Dermis microvascular lymphatic vessel endothelial cell (primary cell): ENCODE data around the gene SRCIN1. TPM values are rescaled to one million over a fixed set of nuclear protein-coding genes. Genes with fewer than 3 reads are reported as not detected.

Experiments
- DNase-seq, 2 donors: peaks; one replicate each; pipeline versions ENCODE4 v3.0.0 to v3.0.0-alpha.2; 2010; ENCODE audit warnings: low read depth in 2 of 2
- total RNA-seq: library from RNA; depleted of rRNA; stranded (reverse); fragments of >200 nt; gene quantifications from 2 replicates; pipeline ENCODE4 v1.2.1, GENCODE V29; 2014

SRCIN1 gene
- total RNA-seq, 1 donor from 2014 or later, result under 0.01 TPM

DNA sequence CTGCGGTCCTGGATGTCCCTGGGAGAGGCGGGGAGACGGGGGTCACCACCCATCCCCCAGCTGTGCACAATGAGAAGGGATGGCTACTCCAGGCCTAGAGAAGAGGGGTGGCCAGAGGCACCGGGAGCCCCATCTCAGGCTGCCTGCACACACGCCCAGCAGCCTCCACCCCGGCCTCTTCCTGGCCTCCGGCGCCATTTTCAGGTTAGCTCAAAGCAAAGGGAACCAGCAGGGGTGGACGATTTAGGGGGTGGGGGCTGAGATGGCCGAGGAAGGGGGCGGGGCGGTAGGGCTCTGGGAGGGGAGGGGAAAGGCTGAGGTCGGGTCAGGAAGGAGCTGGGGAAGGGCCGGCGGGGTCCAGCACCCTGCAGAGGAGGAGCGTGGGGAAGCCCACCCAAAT lies 42.8 kb downstream of the SRCIN1 start:
- no peak for DNase-seq

DNA sequence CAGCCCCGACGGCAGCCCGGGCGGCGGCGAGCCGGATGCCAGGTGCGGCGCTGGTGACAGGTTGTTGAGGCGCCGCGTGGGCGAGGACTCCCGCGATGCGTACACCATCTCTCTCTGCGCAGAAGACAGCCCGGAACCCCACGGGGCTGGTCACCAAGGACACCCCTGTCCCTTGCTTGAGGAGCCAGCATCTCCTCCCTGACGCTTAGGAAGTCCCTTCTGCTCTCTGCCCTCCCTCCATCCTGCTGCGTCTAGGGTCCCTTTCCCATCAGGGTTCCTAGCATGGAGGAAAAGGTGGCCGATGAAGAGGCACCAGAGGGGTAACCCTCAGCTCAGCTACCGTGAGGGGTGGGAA lies 43.6 kb downstream of the SRCIN1 start:
- DNase-seq, result no peak

DNA sequence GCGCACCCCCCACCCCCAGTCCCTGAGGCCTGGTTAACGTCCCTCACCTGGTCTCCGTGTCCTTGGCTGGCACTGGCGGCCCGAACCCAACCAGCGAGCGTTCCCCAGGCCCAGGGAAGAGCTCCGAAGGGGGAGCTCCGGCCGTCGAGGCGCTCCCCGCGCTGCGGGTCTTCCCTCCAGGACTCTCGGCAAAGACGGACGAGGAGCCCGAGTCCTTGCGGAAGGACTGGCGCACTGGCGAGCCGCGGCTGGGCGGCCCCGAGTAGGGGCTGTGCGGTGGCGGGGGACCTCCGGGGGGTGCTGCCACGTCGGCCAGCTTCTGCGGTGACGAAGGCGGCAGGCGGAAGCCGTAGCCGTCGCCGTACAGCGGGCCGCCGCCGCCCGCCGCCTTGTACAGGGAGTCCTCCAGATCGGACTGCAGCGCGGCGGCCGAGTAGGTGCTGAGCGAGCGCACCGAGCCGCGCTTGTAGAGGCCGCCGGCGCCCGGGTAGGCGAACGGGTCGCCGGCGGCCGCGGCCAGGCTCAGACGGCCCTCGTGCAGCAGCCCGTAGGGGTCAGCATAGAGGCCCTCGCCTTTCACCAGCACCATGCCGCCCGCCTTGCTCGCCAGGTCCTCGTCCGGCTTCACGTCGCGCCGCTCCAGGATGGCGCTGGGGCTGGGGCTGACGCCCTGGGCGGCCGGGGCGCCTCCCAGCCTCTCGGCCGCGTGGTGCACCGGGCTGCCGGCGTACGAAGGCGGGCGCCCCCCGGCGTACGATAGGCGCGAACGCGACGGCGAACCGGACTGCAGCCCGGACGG lies 44.1 kb downstream of the SRCIN1 start:
- peak in 1 of 2 donors; percentile 11 for DNase-seq

DNA sequence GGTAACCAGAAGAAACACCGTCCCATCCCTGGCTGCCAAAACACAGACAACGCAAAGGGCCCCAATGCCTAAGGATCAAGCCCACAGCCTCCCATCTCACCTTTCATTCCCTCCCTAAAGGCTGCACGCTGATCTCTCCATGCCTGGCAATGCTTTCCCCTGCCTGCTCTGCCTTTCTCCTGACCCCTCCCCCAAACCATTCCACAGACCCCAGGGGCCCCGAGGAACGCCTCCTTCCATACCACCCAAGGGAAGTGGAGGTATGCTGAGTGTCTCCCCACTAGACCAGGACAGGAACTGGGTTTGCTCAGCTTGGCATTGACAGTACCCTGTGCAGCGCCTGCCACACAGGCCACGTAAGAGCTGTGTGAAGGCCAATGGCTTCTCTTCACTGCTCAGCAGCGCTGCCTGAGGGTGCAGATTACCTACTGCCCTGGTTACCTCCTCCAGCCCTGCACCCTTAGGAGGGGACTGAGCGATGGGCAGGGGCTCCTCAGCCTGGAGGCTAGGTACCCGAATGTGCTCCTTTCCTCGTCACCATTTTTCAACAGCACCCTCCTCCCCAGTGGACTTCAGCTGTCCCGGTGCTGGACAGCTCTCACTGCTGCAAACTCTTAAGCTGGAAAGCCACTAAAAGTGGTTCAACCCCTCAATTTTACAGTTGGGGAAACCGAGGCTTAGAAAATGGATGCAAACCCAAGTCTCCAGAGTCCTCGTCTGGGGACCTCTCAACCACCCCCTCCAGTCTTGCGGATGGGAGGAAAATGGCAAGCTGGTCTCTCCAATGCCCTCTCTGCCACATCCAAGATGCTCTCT lies 45.0 kb downstream of the SRCIN1 start:
- peak in 1 of 2 donors; percentile 51 for DNase-seq

DNA sequence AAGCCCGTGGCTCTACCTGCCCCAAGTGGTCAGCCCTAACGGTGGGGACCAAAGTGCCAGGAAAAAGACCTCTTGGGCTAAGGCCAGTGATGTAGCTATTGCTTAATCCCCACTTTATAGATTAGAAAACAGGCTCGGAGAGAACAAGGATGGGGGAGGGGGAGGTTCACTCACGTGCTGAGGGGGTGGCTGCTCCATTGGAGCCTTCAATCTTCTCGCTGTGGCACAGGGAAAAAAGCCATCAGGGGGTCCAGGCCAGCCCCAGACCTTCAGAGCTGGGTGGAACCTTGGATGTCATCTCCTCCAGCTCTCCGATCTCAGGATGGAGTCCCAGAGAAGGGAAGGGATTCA lies 45.9 kb downstream of the SRCIN1 start:
- no peak for DNase-seq

DNA sequence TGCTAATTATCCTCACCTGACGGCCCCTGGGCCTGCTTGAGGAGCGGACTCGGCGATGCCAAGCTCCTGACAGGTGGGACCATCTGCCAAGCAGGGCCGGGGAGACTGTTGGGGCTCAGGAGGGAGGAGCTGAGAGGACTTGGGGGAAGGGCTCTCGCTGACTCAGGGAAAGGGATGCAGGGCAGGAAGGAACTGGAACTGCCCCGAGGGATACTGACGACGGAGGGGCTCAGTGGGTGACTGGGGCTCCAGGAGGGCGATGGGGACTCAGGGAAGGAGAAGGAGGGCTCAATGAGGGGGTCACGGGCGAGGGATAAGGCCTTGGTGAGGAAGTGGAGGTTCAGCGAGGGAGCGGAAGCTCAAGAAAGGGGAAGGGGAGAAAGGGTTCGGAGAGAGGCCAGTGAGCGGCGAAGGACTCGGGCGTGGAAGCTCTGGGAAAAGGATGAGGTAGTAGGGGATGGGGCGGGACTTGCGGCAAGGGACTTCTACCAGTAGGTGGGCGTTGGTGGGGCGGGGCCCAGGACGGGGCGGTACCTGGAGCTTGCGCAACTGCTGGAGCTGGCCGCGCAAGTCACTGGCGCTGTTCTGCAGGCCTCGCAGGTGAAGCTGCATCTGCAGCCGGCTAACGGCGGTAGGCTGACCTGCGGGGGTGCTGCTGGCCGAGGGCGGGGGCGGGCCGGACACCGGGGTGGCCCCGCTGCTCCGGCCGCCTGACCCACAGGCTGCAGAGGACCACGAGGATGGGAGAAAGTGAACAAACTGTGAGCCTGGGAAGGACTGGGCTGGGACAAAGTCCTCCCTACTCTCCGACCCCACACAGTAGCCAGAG lies 46.5 kb downstream of the SRCIN1 start:
- DNase-seq, result peak; percentile 17 to 53

DNA sequence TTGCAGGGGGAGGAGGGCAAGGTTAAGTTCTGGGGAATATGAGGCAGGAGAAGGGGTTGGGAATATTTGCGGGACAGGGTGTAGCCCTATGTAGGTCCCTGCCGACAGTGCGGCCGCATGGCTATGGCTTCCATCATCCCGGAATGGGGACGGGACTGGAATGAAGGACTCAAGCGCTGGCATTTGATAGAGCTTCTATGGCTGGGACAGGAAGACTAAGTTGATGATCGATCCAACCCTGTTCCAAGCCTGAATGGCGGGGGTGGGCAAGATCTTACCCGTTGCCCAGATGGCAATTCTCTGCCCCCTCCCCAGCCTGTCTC lies 47.1 kb downstream of the SRCIN1 start:
- no peak for DNase-seq

DNA sequence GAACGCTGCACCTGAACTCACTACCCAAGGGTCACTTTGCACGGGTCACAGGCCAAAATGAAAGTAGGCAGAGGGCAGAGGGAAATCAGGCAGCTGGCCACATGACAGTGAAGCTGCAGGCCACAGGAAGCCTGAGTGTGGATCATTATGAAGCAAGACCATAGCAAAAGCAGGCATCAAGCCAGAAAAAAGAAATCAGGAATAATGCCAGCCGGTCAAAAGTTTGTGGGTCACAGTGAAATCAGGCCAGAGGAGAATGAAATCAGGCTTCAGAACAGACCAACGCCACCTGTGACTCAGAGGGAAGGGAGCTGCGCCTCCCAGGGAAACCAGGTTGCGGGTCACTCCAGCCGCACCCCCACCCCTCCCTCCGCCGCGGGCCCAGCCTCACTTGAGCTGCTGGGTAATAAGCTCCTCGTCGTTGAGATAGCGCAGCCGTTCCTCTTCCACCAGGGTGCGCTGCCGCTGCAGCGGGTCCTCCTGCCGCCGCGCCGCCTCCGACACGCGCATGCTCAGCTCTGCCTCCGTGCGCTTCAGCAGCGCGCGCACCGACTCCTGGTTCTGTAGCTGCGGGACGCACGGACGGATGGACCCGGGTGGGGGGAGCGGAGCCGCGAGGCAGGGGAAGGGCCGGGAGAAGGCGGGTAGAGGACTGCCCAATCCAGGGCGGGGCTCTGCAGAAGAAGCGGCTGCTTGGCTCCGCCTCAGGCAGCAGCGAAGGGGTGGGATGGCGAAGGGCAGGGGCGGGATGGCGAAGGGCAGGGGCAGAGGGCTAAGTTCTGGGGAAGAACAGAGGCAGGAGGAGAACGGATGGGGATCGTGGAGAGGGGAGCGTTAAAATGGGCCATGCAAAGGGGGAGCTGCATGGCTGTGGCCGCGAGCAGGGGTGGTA lies 47.7 kb downstream of the SRCIN1 start:
- peak; percentile 79 to 89 for DNase-seq

DNA sequence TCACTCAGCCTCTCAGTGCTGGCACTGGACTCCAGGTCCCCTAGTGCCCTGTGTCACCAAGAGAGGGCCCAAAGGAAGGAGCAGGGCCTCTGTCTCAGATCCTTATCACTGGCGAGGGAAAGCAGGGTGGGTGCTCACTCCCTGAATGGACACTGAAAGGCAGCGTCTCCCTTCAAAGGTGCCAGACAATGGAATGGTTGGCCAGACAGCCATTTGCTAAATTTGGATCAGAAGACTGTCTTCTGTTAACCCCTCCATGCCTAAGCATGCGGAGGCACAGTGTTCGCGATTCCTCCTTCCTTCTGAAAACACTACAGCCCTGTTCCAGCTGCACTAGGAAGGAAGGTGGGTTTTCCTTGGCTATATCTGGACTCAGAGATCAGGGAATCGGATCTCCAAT lies 48.4 kb downstream of the SRCIN1 start:
- no peak for DNase-seq

DNA sequence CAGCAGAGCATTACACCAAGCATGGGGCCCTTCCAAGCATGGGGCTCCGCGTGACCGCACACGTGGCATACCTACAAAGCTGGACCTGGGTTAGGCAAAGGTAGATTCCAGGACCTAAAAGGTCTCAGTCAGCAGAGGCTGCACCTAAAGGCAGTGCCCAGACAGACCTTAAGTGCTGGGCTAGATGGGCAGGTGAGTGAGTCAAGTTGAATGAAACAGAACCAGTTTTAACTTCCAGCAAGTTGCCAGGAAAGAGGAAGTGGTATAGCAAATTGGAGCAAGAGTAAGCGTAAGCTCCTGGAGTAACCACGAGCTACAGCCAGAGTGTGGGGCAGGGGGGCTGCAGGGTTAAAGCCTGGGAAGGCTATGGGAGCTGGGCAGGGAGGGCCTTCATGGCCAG lies 49.5 kb downstream of the SRCIN1 start:
- no peak for DNase-seq

DNA sequence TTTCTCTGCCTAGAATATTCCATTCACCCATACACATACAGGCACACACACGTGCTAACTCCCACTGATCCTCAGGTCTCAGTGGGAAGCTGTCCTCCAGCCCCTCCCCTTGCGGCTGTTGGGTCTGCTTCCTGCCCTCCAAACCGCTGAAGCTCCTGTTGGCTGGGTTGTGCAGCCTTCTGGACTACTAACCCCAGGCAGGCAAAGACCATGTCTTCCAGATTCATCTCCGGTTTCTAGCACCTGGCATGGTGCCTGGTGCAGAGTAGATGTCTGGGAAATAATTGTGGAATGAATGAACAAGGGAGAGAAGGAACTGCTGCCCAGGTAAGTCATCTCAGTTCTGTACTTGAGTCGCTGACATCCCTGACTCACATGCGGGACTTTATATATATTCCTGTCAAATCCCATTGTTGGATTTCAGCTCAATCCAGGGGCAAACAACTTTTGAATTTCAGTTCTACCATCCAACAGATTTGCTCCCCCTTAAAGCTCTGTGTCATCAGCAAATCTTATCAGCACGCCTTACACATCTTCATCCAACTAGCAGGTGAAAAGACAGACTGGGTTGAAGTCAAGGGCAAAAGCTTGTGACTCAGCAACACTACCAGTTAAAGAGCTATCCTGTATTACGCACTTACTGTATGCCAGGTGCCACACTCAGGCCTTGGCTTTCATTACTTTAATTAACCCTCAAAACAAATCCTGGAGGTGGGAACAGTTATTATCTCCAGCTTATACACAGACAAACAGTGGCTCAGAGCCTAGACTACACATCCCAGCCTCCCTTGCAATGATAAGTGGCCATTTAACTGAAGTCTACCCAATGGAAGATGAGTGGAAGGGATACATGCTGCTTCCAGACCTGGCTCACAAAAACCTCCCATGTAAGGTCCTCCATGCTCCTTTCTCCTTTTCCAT lies 51.1 kb downstream of the SRCIN1 start:
- DNase-seq, result no peak

DNA sequence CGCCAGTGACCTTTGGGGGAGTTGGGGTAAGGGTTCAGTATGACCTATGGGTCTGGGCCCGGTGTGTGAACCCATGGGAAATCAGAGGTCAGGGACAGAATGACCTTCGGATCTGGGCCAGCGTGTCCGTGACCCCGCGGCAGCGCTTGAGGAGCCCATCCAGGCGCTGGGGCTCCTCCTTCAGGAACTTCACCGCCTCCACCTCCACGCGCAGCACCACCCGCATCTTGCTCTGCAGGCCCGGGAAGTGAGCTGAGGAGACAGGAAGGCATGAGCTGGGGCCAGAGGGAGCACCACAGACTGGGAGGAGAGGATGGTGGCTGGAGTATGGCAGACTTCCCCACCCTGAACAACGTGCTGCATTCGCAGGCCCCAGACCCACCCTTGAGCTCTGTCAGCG lies 53.4 kb downstream of the SRCIN1 start:
- no peak for DNase-seq

DNA sequence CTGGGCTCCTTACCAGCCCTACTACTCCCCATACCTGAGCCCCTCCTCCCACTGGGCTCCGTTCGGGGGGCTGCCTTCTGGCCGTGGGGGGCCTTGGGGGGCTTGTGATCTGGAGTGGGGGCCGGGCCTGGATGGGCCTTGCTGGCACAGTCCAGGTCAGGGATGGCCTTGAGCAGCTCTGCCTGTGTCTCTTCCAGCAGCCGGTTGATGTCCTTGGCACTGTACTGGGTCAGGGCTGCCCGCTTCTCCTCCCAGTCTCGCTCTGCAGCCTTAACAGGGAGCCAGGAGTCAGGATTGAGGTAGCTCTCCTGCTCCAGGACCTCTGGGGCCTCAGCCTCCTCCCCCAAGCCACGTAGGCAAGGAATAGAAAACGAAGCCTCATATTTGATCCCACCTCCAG lies 54.6 kb downstream of the SRCIN1 start:
- no peak for DNase-seq

DNA sequence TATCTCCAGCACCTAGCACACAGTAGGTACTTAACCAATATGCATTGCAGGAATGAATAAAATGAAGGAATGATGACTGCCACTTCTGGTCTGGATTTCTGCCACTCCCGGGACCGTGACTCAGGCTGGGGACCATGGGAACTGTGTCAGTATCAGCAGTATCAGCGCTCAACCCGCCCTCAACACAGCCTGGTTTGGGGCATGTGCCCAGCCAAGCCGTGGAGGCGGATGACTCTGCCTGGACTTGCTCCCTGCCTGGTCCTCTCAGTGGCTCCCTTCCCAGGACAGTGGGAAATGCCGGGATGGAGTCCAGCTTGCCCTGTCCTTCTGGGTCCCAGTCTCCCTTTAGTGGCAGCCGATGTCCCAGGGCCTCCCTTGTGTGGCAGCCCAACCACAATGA lies 55.1 kb downstream of the SRCIN1 start:
- peak in 1 of 2 donors; percentile 9 for DNase-seq

DNA sequence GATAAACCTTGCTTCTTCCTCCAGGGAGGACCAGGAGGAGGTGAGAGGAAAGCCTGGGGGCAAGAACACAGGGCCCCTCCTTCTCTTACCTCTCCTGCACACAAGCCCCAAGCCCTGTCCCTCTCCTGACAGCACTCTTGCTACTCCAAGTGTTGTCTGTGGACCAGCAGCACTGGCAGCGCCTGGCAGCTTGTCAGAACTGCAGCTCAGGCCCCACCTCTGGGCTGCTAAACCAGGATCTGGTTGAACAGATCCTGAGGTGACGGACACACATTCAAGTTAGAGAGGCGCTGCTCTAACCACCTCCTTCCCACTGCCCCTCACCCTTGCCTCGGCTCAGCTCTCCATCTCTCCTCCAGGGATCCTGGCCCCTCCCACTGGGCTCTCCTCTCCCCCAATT lies 56.5 kb downstream of the SRCIN1 start:
- DNase-seq, result no peak

DNA sequence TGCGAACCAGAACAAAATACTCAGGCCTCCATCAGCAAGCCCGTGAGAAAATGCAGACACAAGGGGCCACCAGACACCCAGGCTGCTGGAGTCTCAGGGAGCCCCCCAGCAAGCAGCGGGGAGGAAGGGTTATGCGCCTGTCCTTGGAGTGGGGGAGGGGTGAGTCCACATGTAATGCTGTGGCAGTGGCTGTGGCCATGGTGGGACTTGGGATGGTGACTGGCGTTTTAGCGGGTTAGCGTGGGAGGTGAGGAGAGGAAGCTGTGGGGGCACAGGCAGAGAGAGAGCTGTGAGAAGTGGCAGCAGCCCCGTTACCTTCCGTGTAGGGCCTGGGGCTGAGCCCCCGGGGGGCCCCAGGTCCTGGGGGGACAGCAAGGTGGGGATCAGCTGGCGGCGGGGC lies 58.3 kb downstream of the SRCIN1 start:
- no peak for DNase-seq

DNA sequence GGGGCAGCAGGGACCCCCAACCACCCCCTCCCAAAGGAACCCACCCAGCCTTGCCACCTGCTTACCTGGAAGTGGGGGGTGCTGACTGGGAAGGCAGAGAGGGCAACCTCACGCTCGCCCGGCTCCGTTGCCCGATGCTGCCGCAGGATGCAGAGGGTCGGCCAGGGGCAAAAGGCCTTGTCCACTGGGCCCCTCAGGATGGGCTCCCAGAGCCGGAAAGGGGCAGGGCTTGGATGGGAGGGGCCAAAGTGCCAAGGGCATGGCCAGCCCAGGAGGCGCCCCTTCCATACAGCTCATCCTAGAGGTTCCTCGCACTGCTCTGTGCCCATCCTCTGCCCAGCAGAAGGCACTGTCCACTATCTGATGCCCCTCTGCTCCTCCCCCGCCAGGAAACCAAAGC lies 59.4 kb downstream of the SRCIN1 start:
- DNase-seq, result no peak

DNA sequence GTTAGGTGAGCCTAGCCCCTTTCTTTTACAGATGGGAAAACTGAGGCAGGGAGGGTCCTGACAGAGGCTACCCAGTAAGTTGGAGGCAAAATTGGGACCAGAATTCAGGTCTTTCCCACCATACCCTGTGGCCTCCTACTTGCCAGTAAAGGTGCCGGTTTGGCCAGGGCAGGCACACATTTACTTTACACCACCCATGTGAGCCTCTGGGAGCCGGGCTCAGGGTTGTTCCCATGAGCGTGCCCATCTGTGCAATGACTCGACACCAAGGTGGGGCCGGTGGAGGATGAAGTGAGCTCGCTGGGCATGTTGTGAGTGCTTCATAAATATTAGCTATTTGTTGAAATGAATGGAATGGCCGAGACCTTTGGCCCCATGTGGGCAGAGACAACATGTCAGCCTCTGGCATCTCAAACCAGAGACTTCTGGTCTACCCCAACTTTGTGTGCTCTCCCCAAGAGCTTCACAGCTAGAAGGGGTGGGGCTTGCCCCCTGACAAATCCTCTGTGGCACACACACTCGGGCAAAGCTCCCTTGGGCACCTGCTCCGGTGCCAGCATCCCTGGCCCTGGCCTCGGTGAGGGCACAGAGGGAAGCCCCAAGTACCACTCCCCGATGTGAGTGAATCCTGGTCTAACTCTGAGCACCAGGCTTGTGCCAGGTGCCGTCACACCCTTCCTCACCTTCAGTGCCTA lies 60.1 kb downstream of the SRCIN1 start:
- no peak for DNase-seq

DNA sequence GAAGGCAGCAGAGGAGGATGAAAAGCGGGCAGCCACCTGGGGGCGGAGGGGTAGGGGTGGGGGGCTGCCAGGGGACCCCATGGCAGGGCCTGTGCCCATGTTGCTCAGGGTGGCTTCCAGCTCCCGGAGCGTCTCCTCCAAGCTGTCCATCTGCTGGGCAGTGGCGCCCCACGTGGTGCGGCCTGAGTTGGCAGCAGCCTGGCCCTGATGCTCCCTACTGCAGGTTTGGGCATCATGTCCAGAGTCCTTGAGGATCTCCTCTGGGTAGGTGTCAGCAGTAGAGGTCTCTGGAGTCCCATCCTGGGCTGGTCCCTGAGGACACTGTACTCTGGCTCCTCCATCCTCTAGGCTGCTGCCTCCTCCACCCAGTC lies 60.9 kb downstream of the SRCIN1 start:
- no peak for DNase-seq
